OCI-LY1 (cell line): ENCODE results near the gene PAPSS1.

Experiments used
- CTCF ChIP-seq: fragments of 200-600 bp; sonication (generic), shearing (Covaris generic); IDR thresholded peaks from 2 replicates; pipeline ENCODE4 v1.5.1; 2017; ENCODE audit warnings: mild to moderate bottlenecking, antibody characterized with exemption, low read length, moderate library complexity, mixed read lengths
- EZH2 ChIP-seq: fragments of 200-600 bp; sonication (generic), shearing (Covaris generic); IDR thresholded peaks from 2 replicates; pipeline ENCODE4 v1.8.0; 2017; ENCODE audit warnings: borderline replicate concordance, mixed run types, mild to moderate bottlenecking, antibody characterized with exemption, low read length, moderate library complexity, mixed read lengths

GRCh38 chr4:107570952-107571351 is 149.1 kb downstream of the PAPSS1 start:
- TF ChIP-seq EZH2 (no peak), CTCF (no peak)
